Epidermal melanocyte (primary cell): Measurements from ENCODE around the gene PKN3.

Source experiments
- DNase-seq: peaks from one replicate; pipeline ENCODE4 v3.0.0; 2011; ENCODE audit warnings: low spot score; ENCODE audit not compliant: insufficient read length

PKN3 gene

GRCh38 chr9:128716581-128717254 lies 14.4 kb downstream of the PKN3 start:
- DNase-seq: no peak

DNA sequence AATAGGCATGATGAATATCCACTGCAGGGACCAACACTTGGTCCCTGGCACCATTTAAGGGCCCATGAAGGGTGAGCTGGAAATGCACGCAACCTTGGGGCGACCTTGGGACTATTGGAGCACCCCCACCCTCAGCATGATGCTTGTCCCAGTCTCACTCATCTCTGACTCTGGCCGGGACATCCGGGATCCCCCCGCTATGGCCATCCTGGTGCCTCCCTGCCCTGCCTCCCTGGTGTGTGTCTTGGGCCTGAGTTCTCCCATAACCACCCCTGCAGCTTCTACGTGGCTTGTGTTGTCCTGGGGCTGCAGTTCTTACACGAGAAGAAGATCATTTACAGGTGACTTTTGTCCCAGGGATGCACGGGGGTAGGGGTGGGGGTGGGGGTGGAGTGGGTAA lies 15.7 kb downstream of the PKN3 start:
- no peak for DNase-seq

GRCh38 chr9:128718475-128718874 lies 16.2 kb downstream of the PKN3 start:
- no peak for DNase-seq

- no peak for DNase-seq
These were observed 17.8 kb downstream of the PKN3 start for GRCh38 chr9:128719919-128720605.

- no peak for DNase-seq
These were observed 18.7 kb downstream of the PKN3 start for GRCh38 chr9:128720841-128721486.

DNA sequence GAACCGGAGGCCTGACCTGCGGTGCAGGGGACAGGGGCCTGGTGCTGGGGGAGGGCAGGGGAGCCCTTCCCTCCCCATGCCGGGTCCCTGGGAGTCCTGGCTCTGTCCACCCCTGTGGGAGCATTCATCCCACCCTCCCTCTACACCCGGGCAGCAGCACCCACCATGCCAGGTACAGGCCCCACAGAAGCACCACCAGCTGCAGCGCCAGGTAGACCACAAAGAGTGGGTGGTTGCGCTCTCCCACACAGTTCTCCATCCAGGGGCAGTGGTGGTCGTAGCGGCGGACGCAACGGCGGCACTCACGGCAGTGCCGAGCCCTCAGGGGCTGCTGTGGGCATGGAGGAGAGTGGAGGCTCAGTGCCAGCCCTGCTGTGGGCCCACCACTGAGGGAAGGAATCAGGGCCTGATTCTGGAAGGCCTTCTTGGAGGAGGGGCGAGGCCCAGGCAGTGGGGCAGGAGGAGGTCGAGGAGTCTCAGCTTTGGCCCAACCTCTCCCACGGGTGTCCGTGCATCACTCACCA lies 19.2 kb downstream of the PKN3 start:
- no peak for DNase-seq

DNA sequence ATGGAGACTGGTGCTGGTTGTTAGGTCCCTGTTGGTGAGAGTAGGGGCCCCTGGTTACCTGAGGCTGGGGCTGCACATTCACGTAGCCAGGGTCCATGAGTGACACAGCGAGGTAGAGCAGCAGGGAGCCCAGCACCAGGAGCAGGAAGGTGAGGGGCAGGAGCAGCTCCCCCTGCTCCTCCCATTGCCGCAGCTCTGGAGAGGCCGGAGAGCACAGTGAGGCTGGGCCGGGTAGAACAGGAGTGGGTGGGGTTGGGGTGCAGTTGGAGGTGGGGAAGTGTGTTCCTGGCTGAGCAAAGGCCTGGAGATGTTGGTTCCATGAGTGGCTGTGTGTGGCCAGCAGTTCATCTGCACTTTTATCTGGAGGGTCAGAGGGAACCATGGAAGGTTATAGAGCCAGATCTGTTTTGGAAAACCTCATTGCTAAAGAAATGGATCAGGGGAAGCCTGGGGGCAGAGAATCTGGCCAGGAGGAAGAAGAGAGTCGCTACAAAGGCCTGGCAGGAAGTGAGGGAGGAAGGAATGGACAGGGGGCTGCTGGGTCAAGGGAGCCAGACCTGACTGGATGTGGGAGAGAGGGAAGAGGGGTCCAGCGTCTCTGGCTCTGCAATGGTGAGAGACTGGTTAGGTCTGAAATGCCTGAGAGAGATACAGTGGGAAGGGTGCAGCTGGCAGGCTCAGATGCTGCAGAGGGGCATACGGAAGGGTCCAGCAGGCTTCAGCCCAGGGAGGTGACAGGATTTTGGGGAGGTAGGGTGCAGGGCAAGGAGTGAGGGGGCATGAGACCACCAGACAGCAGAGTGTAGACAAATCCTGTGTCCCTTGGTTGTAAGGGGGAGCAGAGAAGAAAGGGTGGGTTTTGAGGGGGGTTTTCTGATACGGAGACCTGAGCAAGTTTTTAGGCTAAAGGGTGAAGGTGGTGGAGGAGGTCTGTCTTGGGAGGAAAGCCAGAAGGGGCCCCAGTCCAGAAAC lies 20.4 kb downstream of the PKN3 start:
- DNase-seq: no peak

GRCh38 chr9:128723352-128723865 lies 21.1 kb downstream of the PKN3 start:
- no peak for DNase-seq

- peak; percentile 99 for DNase-seq
These were observed 21.8 kb downstream of the PKN3 start, which contains the start of gene ZDHHC12 for GRCh38 chr9:128723866-128724743. Gene ZDHHC12 (minus strand): TSS chr9:128724127. CDS start chr9:128724093, 34 bp downstream.

GRCh38 chr9:128724744-128725211 lies 22.5 kb downstream of the PKN3 start:
- peak; percentile 50 for DNase-seq

DNA sequence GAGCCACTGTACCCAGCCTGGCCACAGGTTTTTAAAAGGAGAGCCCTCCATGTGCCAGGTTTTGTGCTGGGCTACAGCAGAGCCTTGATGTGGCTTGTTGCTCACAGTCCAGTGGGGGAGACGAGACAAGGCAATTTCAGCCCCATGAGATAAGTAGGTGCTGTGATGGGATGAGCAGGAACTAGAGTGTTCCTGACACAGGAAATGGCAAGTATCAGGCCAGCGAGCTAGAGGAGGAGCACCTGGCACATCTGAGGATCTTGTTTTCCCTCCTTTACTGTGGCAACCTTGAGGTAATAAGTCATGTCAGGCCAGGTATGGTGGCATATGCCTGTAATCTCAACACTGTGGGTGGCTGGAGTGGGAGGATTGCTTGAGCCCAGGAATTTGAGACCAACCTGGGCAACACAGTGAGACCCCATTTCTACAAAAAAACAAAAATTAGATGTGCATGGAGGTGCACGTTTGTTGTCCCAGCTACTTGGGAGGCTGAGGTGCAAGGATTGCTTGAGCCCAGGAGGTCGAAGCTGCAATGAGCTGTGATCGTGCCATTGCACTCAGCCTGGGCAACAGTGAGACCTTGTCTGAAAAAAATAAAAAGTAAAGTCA lies 25.4 kb downstream of the PKN3 start:
- DNase-seq: no peak

GRCh38 chr9:128728298-128728697 lies 26.0 kb downstream of the PKN3 start:
- DNase-seq: no peak

GRCh38 chr9:128729302-128729701 lies 27.0 kb downstream of the PKN3 start:
- no peak for DNase-seq

GRCh38 chr9:128729766-128730517 lies 27.6 kb downstream of the PKN3 start:
- no peak for DNase-seq

DNA sequence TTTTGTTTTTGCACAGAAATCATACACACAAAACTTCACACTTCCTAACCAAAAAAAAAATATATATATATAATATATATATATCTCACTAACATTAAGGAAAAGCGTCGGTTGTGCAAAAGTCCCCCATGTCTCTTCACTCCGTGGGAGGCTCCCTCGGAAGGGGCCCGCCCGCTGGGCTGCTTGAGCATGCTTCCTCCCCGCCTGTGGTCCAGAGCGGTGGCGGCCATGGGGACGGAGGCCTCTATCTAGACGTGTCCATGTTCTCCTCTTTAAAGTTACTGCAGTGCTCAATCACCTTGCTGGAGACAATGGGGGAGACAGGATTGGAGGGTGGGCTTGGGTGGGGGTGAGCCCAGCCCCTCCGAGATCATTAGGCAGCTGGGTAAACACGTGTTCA lies 28.8 kb downstream of the PKN3 start:
- no peak for DNase-seq

GRCh38 chr9:128731691-128732090 lies 29.4 kb downstream of the PKN3 start:
- no peak for DNase-seq

GRCh38 chr9:128732576-128732975 lies 30.3 kb downstream of the PKN3 start:
- no peak for DNase-seq

DNA sequence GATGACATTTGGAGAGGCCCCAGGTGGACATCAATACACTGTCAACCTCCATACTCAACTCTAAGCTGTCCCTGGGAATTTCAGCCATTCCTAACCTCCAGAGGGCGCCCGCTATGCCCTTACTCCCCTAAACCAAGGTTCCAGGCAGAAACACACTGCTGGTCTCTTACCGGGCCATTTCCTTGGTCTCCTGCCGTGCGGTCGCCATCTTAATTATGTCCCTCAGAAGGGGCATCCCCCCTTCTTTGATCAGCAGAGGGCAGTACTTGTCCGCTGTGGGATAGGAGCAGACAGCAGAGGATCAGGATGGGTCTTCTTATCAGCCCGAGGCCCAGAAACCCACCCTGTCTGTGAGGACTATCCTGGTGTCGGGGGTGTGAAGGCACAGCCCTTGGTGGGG lies 31.0 kb downstream of the PKN3 start:
- peak; percentile 74 for DNase-seq

GRCh38 chr9:128735373-128735772 lies 33.1 kb downstream of the PKN3 start:
- no peak for DNase-seq
